Measurements from ENCODE around the gene MMP24.
"Not testable (repeated sequence)": the region's sequence is repeated elsewhere in the genome, so short reads cannot be mapped to it uniquely, and the experiment has no call there.

The MMP24 gene

DNA sequence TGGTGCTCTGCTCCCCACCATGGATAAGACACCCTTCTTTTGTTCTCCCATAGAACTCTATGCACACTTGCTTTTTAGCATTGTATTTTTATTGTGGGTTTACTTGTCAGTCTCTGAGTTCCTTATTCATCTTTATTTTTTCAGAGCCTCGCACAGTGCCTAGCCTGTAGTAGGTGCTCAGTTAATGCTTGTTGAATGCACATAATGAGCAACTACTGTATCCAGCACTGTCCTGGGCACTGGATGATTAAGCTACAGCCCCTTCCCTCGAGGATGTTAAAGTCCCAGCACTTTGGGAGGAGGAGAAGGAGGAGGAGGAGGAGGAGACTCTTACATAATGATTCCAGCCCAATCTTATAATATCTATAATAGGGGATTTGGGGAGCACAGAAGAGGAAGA lies 16.8 kb downstream of the MMP24 start:
- no peak overlapping the region for H3K27ac ChIP-seq
- TF ChIP-seq, protein P1, sequence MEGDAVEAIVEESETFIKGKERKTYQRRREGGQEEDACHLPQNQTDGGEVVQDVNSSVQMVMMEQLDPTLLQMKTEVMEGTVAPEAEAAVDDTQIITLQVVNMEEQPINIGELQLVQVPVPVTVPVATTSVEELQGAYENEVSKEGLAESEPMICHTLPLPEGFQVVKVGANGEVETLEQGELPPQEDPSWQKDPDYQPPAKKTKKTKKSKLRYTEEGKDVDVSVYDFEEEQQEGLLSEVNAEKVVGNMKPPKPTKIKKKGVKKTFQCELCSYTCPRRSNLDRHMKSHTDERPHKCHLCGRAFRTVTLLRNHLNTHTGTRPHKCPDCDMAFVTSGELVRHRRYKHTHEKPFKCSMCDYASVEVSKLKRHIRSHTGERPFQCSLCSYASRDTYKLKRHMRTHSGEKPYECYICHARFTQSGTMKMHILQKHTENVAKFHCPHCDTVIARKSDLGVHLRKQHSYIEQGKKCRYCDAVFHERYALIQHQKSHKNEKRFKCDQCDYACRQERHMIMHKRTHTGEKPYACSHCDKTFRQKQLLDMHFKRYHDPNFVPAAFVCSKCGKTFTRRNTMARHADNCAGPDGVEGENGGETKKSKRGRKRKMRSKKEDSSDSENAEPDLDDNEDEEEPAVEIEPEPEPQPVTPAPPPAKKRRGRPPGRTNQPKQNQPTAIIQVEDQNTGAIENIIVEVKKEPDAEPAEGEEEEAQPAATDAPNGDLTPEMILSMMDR (conservative IDR thresholded peaks at IDR 0.05) = no peak
- TF ChIP-seq ZFX (IDR thresholded peaks at IDR 0.05) = no peak

DNA sequence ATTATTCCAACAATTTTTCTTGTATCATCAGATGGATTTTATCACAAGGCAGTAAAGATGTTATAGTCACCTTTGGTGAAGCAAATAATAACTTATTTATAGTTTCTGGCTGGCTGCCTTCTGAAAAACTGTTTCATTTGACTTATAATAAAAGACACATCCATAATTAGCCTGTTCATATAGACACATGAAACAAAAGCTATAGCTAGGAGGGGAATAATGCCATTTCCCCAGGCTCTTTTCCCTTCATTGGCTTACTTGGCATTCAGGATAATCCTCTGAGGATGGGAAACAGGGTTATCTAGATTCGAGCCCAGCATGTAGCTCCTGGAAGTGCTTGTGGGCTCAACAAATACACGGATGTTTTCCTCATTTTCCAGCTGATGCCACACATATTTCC lies 17.5 kb downstream of the MMP24 start:
- TF ChIP-seq, protein P1 (conservative IDR thresholded peaks at IDR 0.05) = no peak
- TF ChIP-seq ZFX (IDR thresholded peaks at IDR 0.05) = no peak
- H3K27ac ChIP-seq = no peak overlapping the region

DNA sequence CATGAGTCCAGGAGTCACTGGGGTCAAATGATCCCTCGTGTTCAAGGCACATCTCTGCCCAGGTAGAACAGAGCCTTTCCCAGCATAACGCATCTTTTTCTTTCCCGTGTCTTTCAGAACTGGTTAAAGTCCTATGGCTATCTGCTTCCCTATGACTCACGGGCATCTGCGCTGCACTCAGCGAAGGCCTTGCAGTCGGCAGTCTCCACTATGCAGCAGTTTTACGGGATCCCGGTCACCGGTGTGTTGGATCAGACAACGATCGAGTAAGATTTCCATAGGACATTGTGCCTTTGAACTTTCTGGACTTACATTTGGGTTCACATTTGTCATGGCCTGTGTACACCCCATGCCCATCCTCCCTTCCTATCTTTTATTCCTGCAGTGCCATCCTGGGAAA lies 20.2 kb downstream of the MMP24 start:
- TF ChIP-seq, protein P1 (conservative IDR thresholded peaks at IDR 0.05) = no peak
- TF ChIP-seq ZFX (IDR thresholded peaks at IDR 0.05) = no peak
- H3K27ac ChIP-seq = no peak overlapping the region

DNA sequence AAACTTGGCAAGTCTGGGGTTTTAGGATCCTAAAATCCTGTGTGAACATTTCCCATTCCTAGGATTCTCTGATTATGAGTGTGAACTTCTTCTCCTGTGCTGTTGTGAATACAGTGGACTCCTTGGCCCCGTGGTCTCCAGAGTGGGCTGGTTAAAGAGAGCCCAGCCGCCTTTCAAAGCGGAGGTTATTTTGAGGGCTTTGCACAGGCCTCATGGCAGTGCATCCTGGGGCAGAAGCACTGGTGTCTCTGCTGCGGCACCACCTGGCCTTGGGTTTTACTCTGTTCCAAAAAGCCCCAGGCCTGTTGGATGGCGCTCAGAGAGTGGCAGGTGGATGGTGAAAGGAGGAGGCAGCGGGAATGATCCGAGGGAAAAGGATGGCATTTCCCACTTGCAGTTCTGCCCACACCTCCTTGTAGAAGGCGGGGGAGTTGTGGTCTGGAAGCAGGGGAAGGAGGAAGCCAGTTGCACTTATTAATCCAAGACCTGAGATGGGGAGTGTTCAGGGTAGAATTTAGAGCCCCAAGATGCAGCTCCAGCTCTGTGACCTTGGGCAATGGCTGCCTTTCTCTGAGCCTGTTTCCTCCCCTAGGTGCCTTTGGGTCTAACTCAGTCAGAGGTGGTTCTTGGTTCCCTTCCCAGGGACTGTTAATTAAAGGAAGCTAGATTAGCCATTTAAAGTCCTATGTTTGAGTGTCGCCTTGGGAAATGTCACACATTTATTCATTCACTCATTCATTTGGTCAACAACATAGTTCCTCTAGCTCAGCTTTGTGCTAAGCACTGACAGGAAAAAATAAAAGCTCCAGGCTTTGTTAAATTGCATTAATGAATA lies 22.4 kb downstream of the MMP24 start:
- TF ChIP-seq ZFX (IDR thresholded peaks at IDR 0.05) = no peak
- TF ChIP-seq, protein P1 (conservative IDR thresholded peaks at IDR 0.05) = no peak
- no peak overlapping the region for H3K27ac ChIP-seq

DNA sequence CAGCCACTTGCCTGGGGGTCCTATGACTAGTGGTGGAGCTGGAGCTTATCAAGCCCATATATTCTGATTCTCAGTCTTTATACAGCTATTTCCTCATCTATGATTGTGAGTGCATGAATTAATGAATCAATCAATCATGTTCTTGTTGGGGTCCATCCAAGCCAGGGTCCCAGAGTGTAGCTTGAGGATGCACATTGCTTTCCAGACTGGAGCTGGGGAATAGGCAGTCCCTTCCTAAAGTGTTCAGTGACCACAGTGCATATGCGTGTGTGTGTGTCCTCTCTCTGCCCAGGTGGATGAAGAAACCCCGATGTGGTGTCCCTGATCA lies 25.1 kb downstream of the MMP24 start:
- H3K27ac ChIP-seq = no peak overlapping the region
- no peak for TF ChIP-seq ZFX (IDR thresholded peaks at IDR 0.05)
- TF ChIP-seq, protein P1 (conservative IDR thresholded peaks at IDR 0.05) = no peak

DNA sequence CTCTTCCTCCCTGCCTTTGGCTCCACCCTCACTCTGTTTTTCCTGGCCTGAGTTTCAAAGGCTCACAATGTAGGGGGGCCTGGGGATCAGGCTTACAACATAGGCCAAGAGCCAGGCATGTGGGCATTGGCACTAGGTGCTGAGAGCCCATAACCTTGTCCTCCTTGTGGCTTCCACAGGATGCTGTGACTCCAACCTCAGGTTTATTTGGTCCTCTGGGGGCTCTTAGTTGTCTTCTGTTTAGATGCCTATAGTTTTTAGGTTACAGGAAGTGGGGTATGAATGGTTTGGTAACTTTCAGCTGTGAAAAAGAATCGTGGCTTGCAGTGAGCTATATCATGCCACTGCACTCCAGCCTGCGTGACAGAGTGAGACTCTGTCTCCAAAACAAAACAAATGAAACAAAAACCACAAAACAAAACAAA lies 25.6 kb downstream of the MMP24 start:
- no peak overlapping the region for H3K27ac ChIP-seq
- no peak for TF ChIP-seq ZFX (IDR thresholded peaks at IDR 0.05)
- TF ChIP-seq, protein P1 (conservative IDR thresholded peaks at IDR 0.05) = no peak

DNA sequence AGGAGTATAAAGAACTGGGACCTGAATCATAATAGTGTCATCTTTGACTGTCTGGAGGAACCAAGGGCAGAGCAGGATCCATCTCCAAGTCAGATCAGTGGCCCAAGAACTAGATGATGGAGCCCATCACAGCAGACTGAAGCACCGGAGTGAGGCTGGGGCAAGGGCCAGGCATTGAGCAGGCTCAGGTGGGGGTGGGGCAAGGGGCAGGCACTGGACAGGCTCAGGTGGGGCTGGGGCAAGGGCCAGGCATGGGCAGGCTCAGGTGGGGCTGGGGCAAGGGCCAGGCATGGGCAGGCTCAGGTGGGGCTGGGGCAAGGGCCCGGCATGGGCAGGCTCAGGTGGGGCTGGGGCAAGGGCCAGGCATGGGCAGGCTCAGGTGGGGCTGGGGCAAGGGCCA lies 26.1 kb downstream of the MMP24 start:
- not testable (repeated sequence) for H3K27ac ChIP-seq

DNA sequence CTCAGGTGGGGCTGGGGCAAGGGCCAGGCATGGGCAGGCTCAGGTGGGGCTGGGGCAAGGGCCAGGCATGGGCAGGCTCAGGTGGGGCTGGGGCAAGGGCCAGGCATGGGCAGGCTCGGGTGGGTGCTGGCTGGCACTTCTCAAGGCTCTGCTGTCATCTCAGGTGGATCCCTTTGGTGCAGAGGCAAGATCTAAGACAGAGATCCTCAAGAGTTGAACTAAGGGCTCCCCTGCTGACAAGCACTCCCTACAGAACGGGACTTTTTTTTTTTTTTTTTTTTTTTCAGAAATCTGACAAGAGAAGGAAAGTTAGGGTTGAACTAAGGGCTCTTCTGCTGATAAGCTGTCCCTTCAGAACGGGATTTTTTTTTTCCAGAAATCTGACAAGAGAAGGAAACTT lies 26.5 kb downstream of the MMP24 start:
- no peak overlapping the region for H3K27ac ChIP-seq
- no peak for TF ChIP-seq ZFX (IDR thresholded peaks at IDR 0.05)
- TF ChIP-seq, protein P1 (conservative IDR thresholded peaks at IDR 0.05) = no peak
